Nephron progenitor cell (in vitro differentiated cells): ENCODE data around the gene KCNQ1OT1.

Experiments
- DNase-seq: peaks from one replicate; pipeline ENCODE4 v3.0.0; 2021
- H3K27ac Mint-ChIP-seq: 2 replicates; pipeline ENCODE4 v1.8.0; 2021; ENCODE audit warnings: mild to moderate bottlenecking, moderate library complexity, mixed read lengths
- H3K27me3 Mint-ChIP-seq: 2 replicates; pipeline ENCODE4 v1.8.0; 2021; ENCODE audit warnings: mild to moderate bottlenecking, low read depth, mixed read lengths; ENCODE audit not compliant: poor library complexity
- H3K36me3 Mint-ChIP-seq: 2 replicates; pipeline ENCODE4 v1.8.0; 2021; ENCODE audit warnings: low read depth, mixed read lengths
- H3K4me1 Mint-ChIP-seq: 2 replicates; pipeline ENCODE4 v1.8.0; 2021; ENCODE audit warnings: mixed read lengths
- H3K4me3 Mint-ChIP-seq: 2 replicates; pipeline ENCODE4 v1.8.0; 2021; ENCODE audit warnings: mild to moderate bottlenecking, moderate library complexity, mixed read lengths
- H3K9me3 Mint-ChIP-seq: 2 replicates; pipeline ENCODE4 v1.8.0; 2021; ENCODE audit warnings: mild to moderate bottlenecking, moderate library complexity, mixed read lengths
- TF ChIP-seq, protein P1 (sequence below): fragments of 200-600 bp; sonication (generic); IDR thresholded peaks from 2 replicates; pipeline ENCODE4 v1.5.0; 2021; ENCODE audit warnings: antibody characterized with exemption

KCNQ1OT1 gene

DNA sequence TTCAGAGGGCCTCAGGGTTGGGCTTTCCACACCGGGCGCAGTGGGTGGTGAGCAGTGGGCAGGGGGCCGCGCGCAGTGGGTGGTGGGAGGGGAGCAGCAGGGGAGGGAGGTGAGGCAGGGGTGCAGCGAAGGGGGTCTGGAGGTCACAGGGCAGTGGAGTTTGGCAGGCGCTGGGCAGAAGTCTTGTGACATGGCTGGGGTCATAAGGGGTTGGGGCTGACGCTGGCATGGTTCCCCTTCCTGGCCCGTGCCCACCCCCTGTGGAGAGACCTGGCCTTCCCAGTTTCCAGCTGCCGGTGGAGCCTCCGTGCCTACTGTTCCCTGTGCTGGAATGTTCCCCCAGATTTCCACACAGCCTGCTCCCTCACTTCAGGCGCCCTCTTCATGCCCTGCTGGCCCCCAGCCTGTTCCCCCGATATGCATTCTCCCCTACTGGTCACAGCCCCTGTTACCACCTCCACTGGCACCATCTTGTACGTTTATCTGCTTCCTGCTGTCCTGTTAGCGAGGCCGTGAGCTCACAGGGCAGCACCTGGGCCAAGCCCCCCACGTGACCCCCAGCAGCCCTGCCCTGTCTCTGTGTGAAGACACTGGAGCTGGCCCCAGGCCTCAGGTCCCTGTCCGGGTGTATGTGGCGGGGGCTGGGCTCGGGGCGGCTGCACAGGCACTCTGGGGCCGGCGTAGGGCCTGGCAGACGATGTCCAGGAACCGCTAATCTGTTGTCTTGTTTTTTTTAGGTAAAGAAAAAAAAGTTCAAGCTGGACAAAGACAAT, 111.6 kb downstream of the KCNQ1OT1 start:
- Mint-ChIP-seq H3K27ac (peak overlapping the region; percentile 39), H3K27me3 (peaks cover 19% of the 10 kb centered on the region), H3K36me3 (no peaks in the 10 kb centered on the region), H3K4me1 (peaks cover 33% of the 10 kb centered on the region), H3K4me3 (no peak overlapping the region), H3K9me3 (peaks cover 4% of the 10 kb centered on the region)
- TF ChIP-seq, protein P1, sequence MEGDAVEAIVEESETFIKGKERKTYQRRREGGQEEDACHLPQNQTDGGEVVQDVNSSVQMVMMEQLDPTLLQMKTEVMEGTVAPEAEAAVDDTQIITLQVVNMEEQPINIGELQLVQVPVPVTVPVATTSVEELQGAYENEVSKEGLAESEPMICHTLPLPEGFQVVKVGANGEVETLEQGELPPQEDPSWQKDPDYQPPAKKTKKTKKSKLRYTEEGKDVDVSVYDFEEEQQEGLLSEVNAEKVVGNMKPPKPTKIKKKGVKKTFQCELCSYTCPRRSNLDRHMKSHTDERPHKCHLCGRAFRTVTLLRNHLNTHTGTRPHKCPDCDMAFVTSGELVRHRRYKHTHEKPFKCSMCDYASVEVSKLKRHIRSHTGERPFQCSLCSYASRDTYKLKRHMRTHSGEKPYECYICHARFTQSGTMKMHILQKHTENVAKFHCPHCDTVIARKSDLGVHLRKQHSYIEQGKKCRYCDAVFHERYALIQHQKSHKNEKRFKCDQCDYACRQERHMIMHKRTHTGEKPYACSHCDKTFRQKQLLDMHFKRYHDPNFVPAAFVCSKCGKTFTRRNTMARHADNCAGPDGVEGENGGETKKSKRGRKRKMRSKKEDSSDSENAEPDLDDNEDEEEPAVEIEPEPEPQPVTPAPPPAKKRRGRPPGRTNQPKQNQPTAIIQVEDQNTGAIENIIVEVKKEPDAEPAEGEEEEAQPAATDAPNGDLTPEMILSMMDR: no peak
- no peak for DNase-seq

DNA sequence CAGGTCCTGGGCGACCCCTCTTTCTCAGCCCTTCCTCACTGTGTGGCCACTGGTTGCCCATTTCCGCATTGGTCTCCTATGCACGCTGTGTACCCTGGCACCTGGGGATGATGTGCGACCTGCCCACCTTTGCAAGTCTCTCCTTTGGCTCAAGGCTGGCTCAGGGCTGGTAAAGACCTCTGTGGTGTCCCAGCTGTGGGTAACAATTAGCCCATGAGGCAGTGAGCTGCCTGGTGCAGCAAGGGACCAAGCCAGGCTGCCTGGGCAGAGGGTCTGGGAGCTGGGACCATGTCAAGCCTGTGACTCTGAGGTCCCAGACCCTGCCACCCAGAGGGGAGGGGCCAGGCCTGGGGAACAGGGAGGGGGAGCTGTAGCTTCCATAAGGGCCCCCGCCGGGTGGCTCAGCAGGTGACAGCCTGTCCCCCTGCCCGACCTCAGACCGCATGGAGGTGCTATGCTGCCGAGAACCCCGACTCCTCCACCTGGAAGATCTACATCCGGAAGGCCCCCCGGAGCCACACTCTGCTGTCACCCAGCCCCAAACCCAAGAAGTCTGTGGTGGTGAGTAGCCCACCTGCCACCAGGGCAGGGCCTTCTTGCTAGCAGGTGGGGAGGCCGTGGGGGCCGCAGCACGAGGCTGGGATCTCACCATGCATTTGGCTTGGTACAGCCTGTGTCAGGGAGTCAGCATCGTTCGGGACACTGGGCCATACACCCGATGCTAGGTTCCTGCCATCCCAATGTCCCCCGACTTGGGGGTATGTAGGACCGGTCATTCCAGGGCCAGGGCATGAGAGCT, 112.5 kb downstream of the KCNQ1OT1 start:
- Mint-ChIP-seq H3K36me3 (no peaks in the 10 kb centered on the region), H3K9me3 (peaks cover 3% of the 10 kb centered on the region), H3K4me1 (peaks cover 38% of the 10 kb centered on the region), H3K27me3 (peaks cover 18% of the 10 kb centered on the region), H3K4me3 (no peak overlapping the region), H3K27ac (peak overlapping the region; percentile 39)
- TF ChIP-seq, protein P1: no peak
- no peak for DNase-seq

DNA sequence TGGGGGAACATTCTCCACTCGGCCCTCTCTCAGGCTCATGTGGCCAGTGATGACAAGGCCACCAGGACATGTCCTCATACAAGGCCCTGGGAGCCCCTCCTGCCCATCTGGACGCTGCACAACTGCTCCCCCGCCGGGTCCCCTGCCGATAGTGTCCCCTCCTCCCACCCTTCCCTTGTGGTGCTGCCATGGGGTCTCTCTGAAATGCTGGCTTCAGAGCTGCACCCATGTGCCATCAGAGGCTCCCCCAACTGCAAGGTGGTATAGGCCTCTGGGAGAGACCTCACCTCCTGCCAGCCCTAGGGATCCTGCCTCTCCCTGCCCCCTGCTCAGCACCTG, 113.0 kb downstream of the KCNQ1OT1 start:
- TF ChIP-seq, protein P1: no peak
- peaks cover 15% of the 10 kb centered on the region for H3K27me3 Mint-ChIP-seq
- no peak overlapping the region for H3K4me3 Mint-ChIP-seq
- no peaks in the 10 kb centered on the region for H3K36me3 Mint-ChIP-seq
- DNase-seq: peak; percentile 14
- H3K4me1 Mint-ChIP-seq: peaks cover 38% of the 10 kb centered on the region
- no peaks in the 10 kb centered on the region for H3K9me3 Mint-ChIP-seq
- H3K27ac Mint-ChIP-seq: no peak overlapping the region

GRCh38 chr11:2586087-2586792, 113.6 kb downstream of the KCNQ1OT1 start:
- Mint-ChIP-seq H3K36me3 (no peaks in the 10 kb centered on the region), H3K27me3 (peaks cover 15% of the 10 kb centered on the region), H3K4me1 (peaks cover 38% of the 10 kb centered on the region), H3K9me3 (no peaks in the 10 kb centered on the region), H3K27ac (no peak overlapping the region), H3K4me3 (no peak overlapping the region)
- peak; percentile 81 for DNase-seq
- TF ChIP-seq, protein P1: no peak

DNA sequence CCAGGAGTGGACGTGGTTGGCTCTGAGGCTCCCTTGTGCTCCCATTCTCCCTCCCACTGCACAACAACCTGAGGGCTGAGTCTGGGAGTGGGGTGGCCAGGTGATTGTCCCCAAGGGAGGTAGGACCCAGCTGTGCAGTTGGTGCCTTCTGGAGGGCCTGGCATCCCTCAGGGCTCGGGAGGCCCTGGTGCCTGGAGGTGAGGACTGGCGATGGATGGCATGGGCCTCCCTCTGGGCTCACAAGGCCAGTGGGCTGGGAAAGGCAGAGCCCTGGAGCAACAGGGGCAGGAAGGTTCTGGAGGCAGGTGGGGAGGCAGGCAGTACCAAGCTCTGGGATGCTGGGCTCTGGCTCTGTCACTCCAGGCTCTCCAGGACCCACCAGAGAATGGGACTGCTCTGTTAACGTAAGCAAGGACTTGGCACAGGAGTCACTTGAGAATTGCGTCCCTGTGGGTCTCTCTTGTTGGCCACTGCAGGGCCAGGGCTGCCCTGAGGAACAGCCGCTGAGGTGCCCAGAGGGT, 114.2 kb downstream of the KCNQ1OT1 start:
- Mint-ChIP-seq H3K27me3 (peaks cover 14% of the 10 kb centered on the region), H3K27ac (no peak overlapping the region), H3K4me3 (no peak overlapping the region)

More for the DNA sequence above, 114.2 kb downstream of the KCNQ1OT1 start:
- H3K9me3 Mint-ChIP-seq: no peaks in the 10 kb centered on the region
- H3K4me1 Mint-ChIP-seq: peaks cover 35% of the 10 kb centered on the region
- no peaks in the 10 kb centered on the region for H3K36me3 Mint-ChIP-seq
- TF ChIP-seq, protein P1: no peak
- DNase-seq: no peak
